Activated CD4-positive, alpha-beta T cell treated with anti-CD3 and anti-CD28 coated beads, Interleukin-2, amount 10 ng/mL, durations not matched to agents 24 days and 14 days (primary cell): ENCODE measurements around the gene CBL. TPM values are rescaled to one million over a fixed set of nuclear protein-coding genes. Genes with fewer than 3 reads are reported as not detected.
A peak's percentile ranks its signal among the peaks of the same experiment; 100 is the strongest.

Source experiments
- DNase-seq: peaks from one replicate; pipeline ENCODE4 v3.0.0; 2022
- H3K27ac Mint-ChIP-seq: one replicate; pipeline ENCODE4 v1.8.0; 2022; ENCODE audit warnings: mild to moderate bottlenecking, mixed read lengths
- H3K27me3 Mint-ChIP-seq: one replicate; pipeline ENCODE4 v1.8.0; 2022; ENCODE audit warnings: mixed read lengths
- H3K36me3 Mint-ChIP-seq: one replicate; pipeline ENCODE4 v1.8.0; 2022; ENCODE audit warnings: low read depth, mild to moderate bottlenecking, mixed read lengths
- H3K4me1 Mint-ChIP-seq: one replicate; pipeline ENCODE4 v1.8.0; 2021; ENCODE audit warnings: mixed read lengths
- H3K4me3 Mint-ChIP-seq: one replicate; pipeline ENCODE4 v1.8.0; 2022; ENCODE audit warnings: mild to moderate bottlenecking, moderate library complexity, mixed read lengths
- H3K9me3 Mint-ChIP-seq: one replicate; pipeline ENCODE4 v1.8.0; 2021; ENCODE audit warnings: mixed read lengths
- intact Hi-C: fragments of 100-400 bp; cut with micrococcal nuclease; formaldehyde crosslinking; loops from one replicate; pipeline ENCODE4 v1.15.1; 2023
- total RNA-seq: library from RNA; stranded (reverse); gene quantifications from 2 replicates; pipeline ENCODE4 v1.2.3, GENCODE V29; 2022

Gene CBL
- total RNA-seq, 1 donor from 2014 or later, result 36.5 TPM

DNA sequence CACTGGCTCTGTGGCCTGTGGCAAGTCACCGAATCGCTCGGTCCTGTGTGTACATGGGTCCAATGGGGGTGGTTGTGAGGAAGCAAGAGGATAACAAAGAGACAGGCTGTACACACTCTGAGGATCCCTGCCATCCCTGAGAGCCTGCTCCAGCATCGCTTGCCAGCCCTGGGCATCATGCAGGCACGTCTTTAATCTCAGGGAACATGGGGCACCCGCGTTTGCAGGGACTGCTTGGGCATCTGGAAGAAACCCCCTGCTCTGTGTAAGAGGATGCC, 135.8 kb downstream of the CBL start:
- peaks cover 10% of the 10 kb centered on the region for H3K4me1 Mint-ChIP-seq
- H3K36me3 Mint-ChIP-seq, result peaks cover 6% of the 10 kb centered on the region
- H3K27me3 Mint-ChIP-seq, result peaks cover 49% of the 10 kb centered on the region
- H3K9me3 Mint-ChIP-seq, result no peaks in the 10 kb centered on the region
- no peak for DNase-seq
- H3K4me3 Mint-ChIP-seq, result no peak overlapping the region
- H3K27ac Mint-ChIP-seq, result no peak overlapping the region
- intact Hi-C loops, result no loop called here

DNA sequence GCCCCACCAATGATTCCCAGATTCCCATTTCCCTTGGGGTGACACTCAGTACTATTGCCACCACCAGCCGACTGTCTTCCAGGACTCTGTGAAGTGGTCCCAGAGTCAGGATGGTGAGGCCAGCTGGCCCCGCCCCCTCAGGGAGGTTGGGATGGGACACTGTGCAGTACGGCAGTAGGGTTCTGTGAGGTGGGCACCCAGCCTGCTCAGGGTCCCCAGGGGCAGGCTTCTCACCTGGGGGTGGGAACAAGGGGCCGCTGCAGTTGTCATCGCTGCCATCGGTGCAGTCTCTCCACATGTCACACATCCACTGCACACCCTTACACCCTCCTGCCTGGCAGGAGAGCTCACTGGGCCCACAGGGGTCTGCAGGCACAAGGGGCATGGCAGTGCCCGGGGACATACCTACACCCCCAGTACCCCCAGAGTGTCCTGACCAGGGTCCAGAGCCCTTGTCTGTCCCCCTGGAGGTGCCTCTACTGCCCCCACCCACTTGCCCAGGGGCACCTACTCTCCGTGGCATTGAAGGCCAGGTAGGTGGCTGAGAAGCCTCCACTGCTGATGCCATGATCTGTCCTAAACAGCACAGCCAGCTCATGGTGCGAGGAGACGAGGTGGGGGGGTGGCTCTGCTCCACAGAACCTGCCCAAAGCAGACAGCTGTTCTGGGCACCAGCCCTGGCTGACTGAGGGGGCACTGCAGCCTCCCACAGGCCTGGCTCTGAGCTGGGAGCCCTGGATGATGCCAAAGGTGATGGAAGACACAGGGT, 136.4 kb downstream of the CBL start:
- H3K9me3 Mint-ChIP-seq, result no peaks in the 10 kb centered on the region
- H3K4me1 Mint-ChIP-seq, result peaks cover 8% of the 10 kb centered on the region
- peaks cover 53% of the 10 kb centered on the region for H3K27me3 Mint-ChIP-seq
- no peak overlapping the region for H3K4me3 Mint-ChIP-seq
- DNase-seq, result no peak
- H3K27ac Mint-ChIP-seq, result no peak overlapping the region
- intact Hi-C loops, result no loop called here
- H3K36me3 Mint-ChIP-seq, result peaks cover 5% of the 10 kb centered on the region

DNA sequence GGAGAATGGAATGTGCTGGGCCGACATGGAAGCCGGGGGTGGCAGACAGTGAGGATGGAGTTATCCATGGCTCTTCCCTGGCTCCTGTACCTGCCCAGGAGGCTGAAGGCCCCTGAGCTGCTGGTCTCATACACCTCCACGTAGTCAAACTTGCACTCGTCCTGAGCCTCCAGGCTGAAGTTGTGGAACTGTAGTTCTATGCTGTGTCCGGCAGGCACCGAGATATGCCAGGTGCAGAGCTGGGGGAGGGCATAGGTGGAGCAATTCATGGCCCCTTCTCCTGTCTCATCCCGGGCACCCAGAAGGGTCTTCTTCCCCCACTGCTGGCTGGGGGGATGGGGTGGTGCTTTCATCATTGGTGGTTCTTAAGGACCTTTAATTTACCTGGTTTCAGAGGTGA, 137.6 kb downstream of the CBL start:
- Mint-ChIP-seq H3K27me3 (peaks cover 50% of the 10 kb centered on the region), H3K27ac (no peak overlapping the region), H3K36me3 (peaks cover 2% of the 10 kb centered on the region), H3K4me3 (no peak overlapping the region), H3K4me1 (peaks cover 3% of the 10 kb centered on the region), H3K9me3 (no peaks in the 10 kb centered on the region)
- no peak for DNase-seq
- intact Hi-C loops, result no loop called here

DNA sequence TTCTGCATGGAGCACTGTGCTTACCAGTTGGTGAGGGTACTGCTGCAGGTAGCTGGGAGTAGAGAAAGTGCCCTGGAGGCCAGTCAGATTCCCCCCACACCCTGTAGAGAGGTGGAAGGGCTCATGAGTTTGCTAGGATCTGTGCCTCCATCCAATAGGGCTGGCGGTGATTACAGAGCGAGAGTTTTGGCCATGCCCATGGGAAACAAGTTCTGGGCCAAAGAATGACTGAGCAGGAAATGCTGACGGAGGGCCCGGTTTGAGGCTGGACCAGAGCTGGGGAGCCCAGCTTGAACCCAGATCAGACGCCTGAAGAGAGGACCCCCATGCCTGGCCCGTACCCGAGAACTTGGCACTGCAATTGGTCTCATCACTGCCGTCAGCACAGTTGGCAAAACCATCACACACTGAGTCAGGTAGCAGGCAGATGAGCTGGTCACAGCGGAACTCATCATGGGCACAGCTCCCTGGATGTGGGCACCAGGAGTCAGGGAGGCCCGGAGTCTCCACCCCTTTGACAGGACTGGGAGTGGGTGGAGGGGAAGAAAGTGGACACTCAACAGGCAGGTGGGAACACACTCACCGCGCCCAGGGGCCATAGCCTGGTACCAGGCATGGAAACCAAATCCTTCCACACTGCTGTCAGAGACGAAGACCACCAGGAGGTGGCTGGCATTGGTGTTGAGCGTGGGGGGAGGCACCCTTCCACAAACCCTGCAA, 138.3 kb downstream of the CBL start:
- Mint-ChIP-seq H3K27me3 (peaks cover 42% of the 10 kb centered on the region), H3K4me1 (peaks cover under 1% of the 10 kb centered on the region), H3K4me3 (no peak overlapping the region), H3K9me3 (no peaks in the 10 kb centered on the region), H3K27ac (no peak overlapping the region), H3K36me3 (no peaks in the 10 kb centered on the region)
- intact Hi-C loops, result no loop called here
- DNase-seq, result no peak

DNA sequence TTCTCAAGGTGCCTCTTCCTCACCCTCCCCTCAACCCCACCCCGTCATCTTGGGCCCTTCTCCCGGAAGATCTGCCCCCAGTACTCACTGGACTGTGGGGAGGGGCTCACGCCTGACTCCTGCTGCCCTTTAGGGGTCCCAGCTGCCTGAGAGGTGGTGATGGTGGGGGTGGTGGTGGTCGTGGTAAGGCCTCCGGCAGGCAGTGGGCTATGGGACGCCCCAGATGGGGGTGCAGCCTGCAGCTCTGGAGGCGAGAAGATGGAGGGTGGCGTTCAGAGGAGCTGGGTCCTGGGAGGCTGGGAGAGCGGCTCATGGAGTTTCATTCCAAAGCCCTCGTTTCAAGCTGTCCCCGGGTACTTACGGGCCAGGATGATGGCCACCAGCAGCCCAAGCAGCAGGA, 139.5 kb downstream of the CBL start:
- H3K27ac Mint-ChIP-seq, result no peak overlapping the region
- no peak overlapping the region for H3K4me3 Mint-ChIP-seq
- no peak for DNase-seq
- no peaks in the 10 kb centered on the region for H3K9me3 Mint-ChIP-seq
- intact Hi-C loops, result no loop called here
- H3K27me3 Mint-ChIP-seq, result peaks cover 41% of the 10 kb centered on the region
- H3K4me1 Mint-ChIP-seq, result peaks cover 4% of the 10 kb centered on the region
- no peaks in the 10 kb centered on the region for H3K36me3 Mint-ChIP-seq

DNA sequence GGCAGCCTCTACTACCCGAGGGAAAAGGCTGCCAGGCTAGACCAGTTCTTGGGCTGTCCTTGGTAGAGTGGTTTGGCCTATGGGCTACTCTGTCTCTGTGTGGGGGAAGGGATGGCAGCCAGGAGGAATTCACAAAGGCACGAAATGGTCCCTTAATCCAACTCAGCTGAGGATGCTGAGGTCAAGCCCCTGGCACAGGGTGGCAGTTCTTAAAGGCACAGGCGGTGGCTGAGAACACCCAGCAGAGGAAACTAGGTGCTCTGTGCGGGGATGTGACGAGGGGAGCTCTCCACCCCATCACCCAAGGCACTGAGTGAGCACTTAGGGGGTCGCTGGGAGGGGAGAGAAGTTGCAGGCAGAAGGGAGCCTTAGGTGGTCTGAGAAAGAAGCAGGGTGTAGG, 140.5 kb downstream of the CBL start, which contains the start of gene MFRP:
TSS of gene MFRP (minus strand) at position 101 of the 400 bp plus-strand sequence. CDS start 192 bp downstream, outside the sequence.
- no peaks in the 10 kb centered on the region for H3K9me3 Mint-ChIP-seq
- H3K36me3 Mint-ChIP-seq, result no peaks in the 10 kb centered on the region
- H3K27ac Mint-ChIP-seq, result no peak within 1 kb of the TSS
- no peak for DNase-seq
- H3K4me1 Mint-ChIP-seq, result peaks cover 4% of the 10 kb centered on the region
- intact Hi-C loops, result no loop called here
- H3K27me3 Mint-ChIP-seq, result peaks cover 38% of the 10 kb centered on the region
- no peak within 1 kb of the TSS for H3K4me3 Mint-ChIP-seq

DNA sequence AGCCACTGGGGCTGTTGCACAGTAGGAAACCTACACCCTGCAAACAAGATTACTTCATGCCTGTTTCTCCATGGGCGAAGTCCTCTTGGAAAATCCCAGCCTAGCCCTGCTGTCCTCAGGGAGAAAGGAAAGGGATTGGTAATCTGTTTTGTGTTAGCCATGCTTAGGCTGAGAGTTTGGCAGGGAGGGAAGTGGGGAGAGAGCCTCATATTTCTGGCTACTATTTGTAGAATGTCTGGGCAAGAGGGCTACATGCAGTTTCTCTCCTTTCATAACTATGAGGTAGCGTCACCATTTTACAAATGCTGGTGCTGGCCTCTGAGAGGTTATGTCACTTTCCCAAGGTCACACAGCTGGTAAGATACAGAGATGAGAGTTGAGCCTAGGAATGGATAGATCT, 141.1 kb downstream of the CBL start:
- H3K36me3 Mint-ChIP-seq, result no peaks in the 10 kb centered on the region
- H3K27ac Mint-ChIP-seq, result no peak overlapping the region
- DNase-seq, result no peak
- peaks cover 4% of the 10 kb centered on the region for H3K4me1 Mint-ChIP-seq
- no peak overlapping the region for H3K4me3 Mint-ChIP-seq
- intact Hi-C loops, result no loop called here
- H3K9me3 Mint-ChIP-seq, result no peaks in the 10 kb centered on the region
- H3K27me3 Mint-ChIP-seq, result peaks cover 37% of the 10 kb centered on the region

DNA sequence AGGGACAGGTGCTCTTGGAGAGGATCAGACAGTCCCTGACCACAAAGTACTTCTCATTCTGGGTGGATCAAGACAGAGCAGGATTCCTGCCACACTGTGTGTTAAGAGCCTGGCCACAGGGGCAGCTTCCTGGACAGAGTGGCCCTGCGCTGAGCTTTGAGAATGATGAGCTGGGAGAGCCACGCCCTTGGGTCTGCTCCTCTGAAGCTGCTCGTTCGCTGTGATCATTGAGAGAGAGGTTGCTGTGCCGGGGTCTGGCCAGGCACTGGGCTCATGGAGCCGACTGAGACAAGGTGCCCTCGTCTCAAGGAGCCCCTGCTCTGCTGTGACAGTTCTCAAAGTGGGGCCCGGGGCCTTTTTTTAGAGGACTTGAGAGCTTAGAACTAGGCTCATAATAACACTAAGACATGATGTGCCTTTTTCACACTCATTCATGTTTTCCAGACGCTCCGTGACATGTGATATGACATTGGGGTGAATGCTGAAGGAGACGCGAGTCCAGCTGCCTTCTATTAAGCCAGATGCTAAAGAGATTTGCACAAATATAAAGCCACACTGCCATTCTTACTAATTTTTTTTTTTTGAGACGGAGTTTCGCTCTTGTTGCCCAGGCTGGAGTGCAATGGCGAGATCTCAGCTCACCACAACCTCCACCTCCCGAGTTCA, 141.9 kb downstream of the CBL start:
- H3K4me3 Mint-ChIP-seq, result no peak overlapping the region
- no peaks in the 10 kb centered on the region for H3K9me3 Mint-ChIP-seq
- no peak overlapping the region for H3K27ac Mint-ChIP-seq
- no peaks in the 10 kb centered on the region for H3K36me3 Mint-ChIP-seq
- DNase-seq, result no peak
- peaks cover 35% of the 10 kb centered on the region for H3K27me3 Mint-ChIP-seq
- peaks cover 4% of the 10 kb centered on the region for H3K4me1 Mint-ChIP-seq
- intact Hi-C loops, result no loop called here

DNA sequence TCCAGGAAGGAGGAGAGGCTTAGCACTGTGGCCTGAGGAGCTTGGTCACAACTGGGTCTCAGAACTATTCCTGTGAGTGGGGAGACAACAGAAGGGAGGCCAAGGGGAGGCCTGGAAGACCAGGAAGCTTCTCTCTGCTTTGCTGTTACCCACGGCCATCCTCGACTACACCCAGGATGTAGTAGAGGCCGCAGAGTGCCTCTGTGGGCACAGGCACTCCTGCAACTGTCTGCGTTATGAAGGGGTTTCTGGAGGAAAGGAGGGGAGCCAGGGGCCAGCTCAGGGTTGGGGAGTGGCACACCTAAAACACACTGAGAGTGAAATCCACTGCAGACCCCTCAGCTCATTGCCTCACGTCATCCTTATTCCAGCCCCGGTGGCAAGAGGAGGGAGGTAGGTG, 144.2 kb downstream of the CBL start:
- Mint-ChIP-seq H3K36me3 (no peaks in the 10 kb centered on the region), H3K27me3 (peaks cover 37% of the 10 kb centered on the region), H3K4me3 (no peak overlapping the region), H3K9me3 (no peaks in the 10 kb centered on the region), H3K4me1 (peaks cover 4% of the 10 kb centered on the region), H3K27ac (no peak overlapping the region)
- intact Hi-C loops, result no loop called here
- DNase-seq, result no peak

DNA sequence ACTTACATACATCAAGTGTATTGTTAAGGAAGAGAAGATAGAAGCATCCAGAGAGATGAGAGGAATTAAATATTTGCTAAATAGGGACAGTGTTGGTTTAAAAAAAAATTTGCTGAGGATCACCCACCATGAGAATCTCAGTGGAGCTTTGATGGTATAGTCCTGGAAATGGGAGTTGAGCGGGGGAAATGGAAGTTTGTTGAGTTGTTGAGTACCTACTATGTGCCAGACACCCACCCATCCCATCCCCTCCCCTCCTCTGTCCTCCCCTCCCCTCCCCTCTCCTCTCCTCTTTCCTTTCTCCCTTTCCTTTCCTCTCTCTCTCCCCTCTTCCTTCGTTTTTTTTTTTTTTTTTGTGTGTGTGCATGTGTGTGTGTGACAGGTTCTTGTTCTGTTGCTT, 145.1 kb downstream of the CBL start:
- Mint-ChIP-seq H3K4me1 (peaks cover 5% of the 10 kb centered on the region), H3K36me3 (no peaks in the 10 kb centered on the region), H3K27me3 (peaks cover 41% of the 10 kb centered on the region), H3K4me3 (no peak overlapping the region), H3K27ac (no peak overlapping the region), H3K9me3 (no peaks in the 10 kb centered on the region)
- intact Hi-C loops, result no loop called here
- no peak for DNase-seq

DNA sequence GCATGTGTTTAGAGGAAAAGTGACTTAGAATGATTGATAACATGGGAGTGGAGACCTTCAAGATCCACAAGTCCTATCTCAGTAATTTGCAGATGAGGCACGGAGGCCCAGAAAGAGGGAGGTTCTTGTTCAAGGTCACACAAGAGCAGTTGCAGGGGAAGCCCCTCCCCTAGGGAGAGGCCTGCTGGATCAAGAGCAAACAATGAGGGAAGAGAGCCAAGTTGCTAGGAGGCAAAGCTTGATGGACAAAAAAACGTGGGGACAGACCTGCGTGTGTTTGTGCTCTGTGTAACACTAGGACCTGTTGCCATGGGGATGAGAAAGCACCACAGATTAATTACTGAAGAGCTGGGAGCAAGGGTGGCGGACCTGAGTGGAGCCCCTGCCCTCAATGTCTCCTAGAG, 146.7 kb downstream of the CBL start:
- no peaks in the 10 kb centered on the region for H3K9me3 Mint-ChIP-seq
- intact Hi-C loops, result no loop called here
- no peak for DNase-seq
- no peaks in the 10 kb centered on the region for H3K36me3 Mint-ChIP-seq
- no peak overlapping the region for H3K27ac Mint-ChIP-seq
- peaks cover 40% of the 10 kb centered on the region for H3K27me3 Mint-ChIP-seq
- no peak overlapping the region for H3K4me3 Mint-ChIP-seq
- H3K4me1 Mint-ChIP-seq, result peaks cover 9% of the 10 kb centered on the region

DNA sequence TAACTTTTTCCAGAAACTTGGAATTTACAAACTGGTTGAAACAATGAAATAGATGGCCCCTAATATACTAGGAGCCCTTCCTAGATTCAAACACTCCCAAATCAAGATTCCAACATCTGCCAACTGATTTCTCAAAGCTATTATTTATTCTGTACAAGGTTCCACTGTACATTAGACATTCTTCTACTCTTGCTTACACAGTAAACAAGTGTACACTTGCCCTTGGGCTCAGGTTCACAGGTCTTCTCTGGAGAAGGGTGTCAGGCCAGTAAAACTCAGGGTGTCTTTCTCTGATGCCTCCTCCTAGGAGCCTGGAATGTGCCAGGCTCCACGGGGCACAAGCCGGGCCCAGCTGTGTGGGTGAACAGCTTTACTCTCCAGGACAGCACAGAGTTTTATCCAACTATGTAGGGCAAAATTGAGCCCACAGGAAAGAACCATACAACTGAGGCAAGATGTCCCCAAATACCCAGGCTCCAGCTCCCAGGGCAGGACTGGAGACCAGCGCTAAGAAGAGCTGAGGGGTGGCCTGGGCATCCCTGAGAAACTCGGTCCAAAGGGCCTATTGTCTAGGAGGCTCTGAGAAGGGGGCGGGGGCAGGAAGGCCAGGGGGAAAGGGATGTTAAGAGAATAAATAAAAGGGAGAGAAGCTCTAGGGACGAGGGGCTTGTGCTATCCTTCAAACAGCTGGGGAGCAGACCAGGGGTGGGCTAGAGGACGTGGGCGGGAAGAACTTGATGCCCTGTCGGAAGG, 149.1 kb downstream of the CBL start:
- Mint-ChIP-seq H3K9me3 (no peaks in the 10 kb centered on the region), H3K4me3 (peak overlapping the region; percentile 87), H3K27ac (no peak overlapping the region), H3K27me3 (peaks cover 44% of the 10 kb centered on the region), H3K4me1 (peaks cover 5% of the 10 kb centered on the region), H3K36me3 (no peaks in the 10 kb centered on the region)
- no peak for DNase-seq
- intact Hi-C loops, result no loop called here

DNA sequence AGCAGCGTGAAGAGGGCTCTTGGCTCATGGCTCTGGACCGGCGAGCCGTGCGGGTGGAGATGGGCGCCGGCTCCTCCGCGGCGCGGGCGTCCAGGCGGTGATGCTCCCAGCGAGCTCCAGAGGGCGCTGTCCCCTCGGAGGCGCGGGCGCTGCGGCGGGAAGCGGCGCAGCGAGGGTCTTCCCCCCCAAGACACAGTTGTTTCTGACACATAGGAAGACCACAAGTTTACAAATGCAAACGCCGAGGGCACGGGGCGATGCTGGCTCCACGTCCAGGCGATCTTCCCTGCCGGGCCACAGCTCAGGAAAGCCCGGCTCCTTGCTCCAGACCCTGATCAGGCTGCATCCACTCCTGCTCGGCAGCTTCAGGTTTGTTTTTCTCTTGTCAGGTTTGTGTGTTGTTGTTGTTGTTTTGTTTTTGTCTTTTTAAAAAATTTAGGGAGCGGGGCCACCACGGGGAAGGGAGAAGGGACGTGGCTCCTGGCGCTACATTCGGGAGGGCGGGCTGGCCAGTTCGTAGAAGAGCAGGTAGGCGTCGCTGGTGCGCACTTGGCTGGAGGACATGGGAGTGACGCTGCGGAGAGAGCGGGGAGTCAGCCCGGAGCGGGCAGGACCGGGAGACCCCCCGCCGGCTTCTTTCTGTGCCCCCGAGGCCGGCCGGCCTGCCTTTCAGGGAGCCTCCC, 150.4 kb downstream of the CBL start:
- no peaks in the 10 kb centered on the region for H3K36me3 Mint-ChIP-seq
- H3K4me1 Mint-ChIP-seq, result peaks cover 5% of the 10 kb centered on the region
- H3K27me3 Mint-ChIP-seq, result peaks cover 39% of the 10 kb centered on the region
- intact Hi-C loops, result loop anchor here (1.0 kb wide), 3 partner anchors 18 to 118 kb away; partner anchors contain the start of gene USP2
- peak overlapping the region; percentile 76 for H3K27ac Mint-ChIP-seq
- DNase-seq, result peak; percentile 92
- peak overlapping the region; percentile 87 for H3K4me3 Mint-ChIP-seq
- H3K9me3 Mint-ChIP-seq, result no peaks in the 10 kb centered on the region
